ENCODE data around the gene KCNJ16.

Gene KCNJ16

DNA sequence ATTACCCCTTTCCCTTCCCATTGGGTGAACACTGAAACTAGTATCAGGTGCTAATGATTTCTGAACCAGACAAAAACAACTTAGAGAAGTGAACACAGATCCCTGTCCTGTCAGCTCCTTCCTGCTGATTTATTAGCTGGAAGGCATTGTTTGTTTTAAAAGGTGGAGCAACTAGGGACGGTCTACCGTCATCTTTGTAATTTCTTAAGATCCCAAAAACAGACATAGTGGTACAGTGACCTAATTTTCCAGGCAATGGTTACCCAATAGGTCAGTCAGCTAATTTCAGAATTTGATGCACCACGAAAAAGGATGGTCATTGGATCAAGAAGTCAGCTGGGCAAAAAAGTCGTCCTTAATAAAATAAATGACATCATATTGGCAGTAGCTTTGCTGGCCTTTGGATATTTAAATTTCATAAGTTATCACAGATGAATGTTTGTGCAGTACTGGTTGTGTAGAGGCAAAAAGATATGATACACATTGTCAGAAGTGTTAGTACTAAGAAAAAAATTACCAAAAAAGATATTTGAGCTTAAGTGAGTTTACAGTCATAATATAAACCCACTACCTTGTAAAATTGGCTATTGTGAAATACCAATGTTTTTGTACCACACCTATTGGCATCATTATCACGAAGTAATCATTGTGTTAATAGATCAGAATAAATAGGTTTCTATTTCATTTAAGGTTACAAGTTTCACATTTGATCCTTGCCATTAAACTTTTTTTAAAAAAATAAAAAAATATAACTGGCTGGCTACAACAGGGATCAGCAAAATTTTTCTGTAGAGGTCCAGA lies 27.2 kb upstream of the KCNJ16 start:
- TF ChIP-seq, protein P1, sequence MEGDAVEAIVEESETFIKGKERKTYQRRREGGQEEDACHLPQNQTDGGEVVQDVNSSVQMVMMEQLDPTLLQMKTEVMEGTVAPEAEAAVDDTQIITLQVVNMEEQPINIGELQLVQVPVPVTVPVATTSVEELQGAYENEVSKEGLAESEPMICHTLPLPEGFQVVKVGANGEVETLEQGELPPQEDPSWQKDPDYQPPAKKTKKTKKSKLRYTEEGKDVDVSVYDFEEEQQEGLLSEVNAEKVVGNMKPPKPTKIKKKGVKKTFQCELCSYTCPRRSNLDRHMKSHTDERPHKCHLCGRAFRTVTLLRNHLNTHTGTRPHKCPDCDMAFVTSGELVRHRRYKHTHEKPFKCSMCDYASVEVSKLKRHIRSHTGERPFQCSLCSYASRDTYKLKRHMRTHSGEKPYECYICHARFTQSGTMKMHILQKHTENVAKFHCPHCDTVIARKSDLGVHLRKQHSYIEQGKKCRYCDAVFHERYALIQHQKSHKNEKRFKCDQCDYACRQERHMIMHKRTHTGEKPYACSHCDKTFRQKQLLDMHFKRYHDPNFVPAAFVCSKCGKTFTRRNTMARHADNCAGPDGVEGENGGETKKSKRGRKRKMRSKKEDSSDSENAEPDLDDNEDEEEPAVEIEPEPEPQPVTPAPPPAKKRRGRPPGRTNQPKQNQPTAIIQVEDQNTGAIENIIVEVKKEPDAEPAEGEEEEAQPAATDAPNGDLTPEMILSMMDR (IDR thresholded peaks at IDR 0.05; ENCODE audit: insufficient read depth, low read length, poor library complexity, severe bottlenecking): no peak
- Histone ChIP-seq H3K4me3 (replicated peaks; ENCODE audit: low read depth, low read length) (no peak overlapping the region), H3K27me3 (replicated peaks; ENCODE audit: control insufficient read depth, insufficient read depth, low read length) (no peaks in the 10 kb centered on the region), H3K36me3 (ENCODE audit: control insufficient read depth, insufficient read depth, low read length) (no peaks in the 10 kb centered on the region)
- no peak for DNase-seq (ENCODE audit: extremely low read depth, insufficient read length)

DNA sequence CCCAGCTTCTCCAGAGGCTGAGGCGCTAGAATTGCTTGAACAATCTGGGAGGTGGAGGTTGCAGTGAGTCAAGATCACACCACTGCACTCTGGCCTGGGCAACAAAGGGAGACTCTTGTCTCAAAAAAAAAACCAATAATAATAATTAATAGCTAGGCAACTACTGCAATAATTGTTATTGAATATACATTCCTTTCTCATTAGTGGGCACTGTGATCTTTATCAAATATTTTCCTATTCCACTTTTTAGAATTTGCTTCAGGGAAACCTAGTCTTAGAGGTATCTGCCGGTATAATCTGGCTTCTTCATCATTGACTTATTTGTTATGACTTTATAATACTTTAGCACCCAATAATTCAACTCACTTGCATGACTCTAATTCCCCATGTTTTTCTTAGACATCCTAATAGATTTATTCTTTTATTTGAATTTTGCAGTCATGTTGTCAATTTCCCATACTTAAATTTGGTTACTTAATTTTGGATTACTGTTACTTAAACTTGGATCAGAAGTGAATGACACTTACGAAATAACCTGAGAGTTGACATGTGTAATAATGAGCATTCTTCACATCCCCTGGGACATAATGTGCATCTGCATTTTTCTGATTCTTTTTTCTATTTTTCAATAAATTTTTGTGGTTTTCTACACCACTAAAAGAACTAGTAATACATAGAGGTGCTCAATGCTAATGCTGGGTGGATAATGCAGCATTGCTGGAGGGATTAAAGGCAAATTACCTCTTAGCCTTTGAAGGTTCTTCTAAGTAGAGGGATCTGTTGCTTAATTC lies 25.0 kb upstream of the KCNJ16 start:
- TF ChIP-seq, protein P1 (IDR thresholded peaks at IDR 0.05; ENCODE audit: insufficient read depth, low read length, poor library complexity, severe bottlenecking): no peak
- DNase-seq (ENCODE audit: extremely low read depth, insufficient read length): no peak
- H3K4me3 ChIP-seq (replicated peaks; ENCODE audit: low read depth, low read length): no peak overlapping the region
- no peaks in the 10 kb centered on the region for H3K27me3 ChIP-seq (replicated peaks; ENCODE audit: control insufficient read depth, insufficient read depth, low read length)
- H3K36me3 ChIP-seq (ENCODE audit: control insufficient read depth, insufficient read depth, low read length): no peaks in the 10 kb centered on the region

DNA sequence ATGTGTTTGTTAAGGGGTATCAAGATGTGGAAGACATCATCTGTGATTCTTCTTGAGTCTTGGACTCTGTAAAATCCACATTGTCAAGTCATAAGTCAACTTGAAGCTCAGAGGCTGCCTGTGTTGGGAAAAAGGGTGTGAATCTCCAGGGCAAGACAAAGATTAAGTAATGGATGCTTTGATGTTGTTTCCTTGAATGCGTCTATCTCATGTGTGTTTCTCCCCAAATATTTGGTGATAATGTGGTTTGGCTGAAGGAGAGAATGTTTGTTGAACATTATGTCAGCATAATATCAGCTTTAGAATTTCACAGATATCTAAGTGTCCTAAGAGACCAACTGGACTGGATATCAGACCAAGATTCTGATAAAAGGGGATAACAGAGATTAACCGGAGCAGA lies 24.1 kb upstream of the KCNJ16 start:
- Histone ChIP-seq H3K27me3 (replicated peaks; ENCODE audit: control insufficient read depth, insufficient read depth, low read length) (no peaks in the 10 kb centered on the region), H3K36me3 (ENCODE audit: control insufficient read depth, insufficient read depth, low read length) (no peaks in the 10 kb centered on the region), H3K4me3 (replicated peaks; ENCODE audit: low read depth, low read length) (no peak overlapping the region)
- TF ChIP-seq, protein P1 (IDR thresholded peaks at IDR 0.05; ENCODE audit: insufficient read depth, low read length, poor library complexity, severe bottlenecking): no peak
- DNase-seq (ENCODE audit: extremely low read depth, insufficient read length): no peak

DNA sequence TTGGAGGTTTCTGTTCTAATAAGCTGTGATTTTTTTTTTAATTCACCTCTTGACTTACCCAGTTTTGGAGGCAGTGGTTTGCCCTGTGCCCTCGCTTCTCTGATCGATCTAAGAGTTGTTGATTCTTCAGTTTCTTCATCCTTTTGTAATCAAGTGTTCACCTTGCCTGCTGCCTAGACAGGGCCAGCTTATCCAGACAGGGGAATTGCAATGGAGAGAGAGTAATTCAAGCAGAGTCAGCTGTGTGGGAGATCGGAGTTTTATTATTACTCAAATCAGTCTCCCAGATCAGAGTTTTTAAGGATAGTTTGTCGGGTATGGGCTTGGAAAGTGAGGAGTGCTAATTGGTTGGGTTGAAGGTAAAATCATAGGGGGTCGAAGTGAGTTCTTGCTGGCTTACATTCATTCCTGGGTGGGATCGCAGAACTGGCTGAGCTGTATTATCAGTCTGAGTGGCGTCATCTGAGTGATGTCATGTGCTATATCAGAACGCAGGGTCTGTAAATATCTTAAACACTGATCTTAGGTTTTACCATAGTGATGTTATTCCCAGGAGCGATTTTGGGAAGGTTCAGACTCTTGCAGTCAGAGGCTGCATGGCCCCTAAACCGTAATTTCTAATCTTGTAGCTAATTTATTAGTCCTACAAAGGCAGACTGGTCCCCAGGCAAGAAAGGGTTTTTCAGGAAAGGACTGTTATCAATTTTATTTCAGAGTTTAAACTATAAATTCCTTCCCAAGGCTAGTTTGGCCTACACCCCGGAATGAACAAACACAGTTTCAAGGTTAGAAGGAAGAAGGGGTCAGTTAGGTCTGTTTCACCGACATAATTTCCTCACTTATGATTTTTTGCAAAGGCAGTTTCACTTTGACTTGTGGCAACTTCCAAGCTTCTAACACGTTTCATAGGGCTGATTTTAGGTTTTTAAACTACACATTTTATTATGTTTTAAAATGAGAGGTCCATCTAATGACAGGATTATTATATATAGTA lies 21.5 kb upstream of the KCNJ16 start:
- TF ChIP-seq, protein P1 (IDR thresholded peaks at IDR 0.05; ENCODE audit: insufficient read depth, low read length, poor library complexity, severe bottlenecking): no peak
- H3K36me3 ChIP-seq (ENCODE audit: control insufficient read depth, insufficient read depth, low read length): no peaks in the 10 kb centered on the region
- no peak overlapping the region for H3K4me3 ChIP-seq (replicated peaks; ENCODE audit: low read depth, low read length)
- DNase-seq (ENCODE audit: extremely low read depth, insufficient read length): no peak
- no peaks in the 10 kb centered on the region for H3K27me3 ChIP-seq (replicated peaks; ENCODE audit: control insufficient read depth, insufficient read depth, low read length)

DNA sequence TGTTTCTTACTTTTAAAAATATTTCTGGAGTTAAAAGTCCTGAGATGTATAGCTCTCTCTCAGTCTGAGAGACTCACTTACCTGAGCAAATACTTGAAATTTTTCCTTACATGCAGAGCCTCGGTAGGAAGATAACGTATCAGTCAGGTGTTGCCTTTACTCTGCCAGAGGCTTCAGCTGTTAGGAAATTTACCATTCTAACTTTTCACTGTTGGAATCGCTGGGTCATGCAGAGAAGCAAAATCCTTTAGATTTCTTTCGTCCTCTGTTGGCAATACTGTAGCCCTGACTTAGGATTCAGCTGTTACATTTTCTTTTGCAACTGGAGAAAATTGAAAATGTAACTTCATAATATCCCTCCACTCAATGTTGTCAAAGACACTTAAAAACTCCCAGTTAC lies 20.0 kb upstream of the KCNJ16 start:
- TF ChIP-seq, protein P1 (IDR thresholded peaks at IDR 0.05; ENCODE audit: insufficient read depth, low read length, poor library complexity, severe bottlenecking): no peak
- no peak for DNase-seq (ENCODE audit: extremely low read depth, insufficient read length)

More for the DNA sequence above, 20.0 kb upstream of the KCNJ16 start:
- H3K36me3 ChIP-seq (ENCODE audit: control insufficient read depth, insufficient read depth, low read length): no peaks in the 10 kb centered on the region
- no peaks in the 10 kb centered on the region for H3K27me3 ChIP-seq (replicated peaks; ENCODE audit: control insufficient read depth, insufficient read depth, low read length)
- H3K4me3 ChIP-seq (replicated peaks; ENCODE audit: low read depth, low read length): no peak overlapping the region

All from GM06990 (cell line).